HG03565 (cell line): ENCODE results near the gene ARSG.

Experiments used
- ATAC-seq: cut with Tn5 transposase; IDR thresholded peaks from one replicate; pipeline ENCODE4 v1.9.1; 2021; ENCODE audit warnings: mild to moderate bottlenecking, moderate library complexity; ENCODE audit not compliant: unreplicated experiment

Gene ARSG

DNA sequence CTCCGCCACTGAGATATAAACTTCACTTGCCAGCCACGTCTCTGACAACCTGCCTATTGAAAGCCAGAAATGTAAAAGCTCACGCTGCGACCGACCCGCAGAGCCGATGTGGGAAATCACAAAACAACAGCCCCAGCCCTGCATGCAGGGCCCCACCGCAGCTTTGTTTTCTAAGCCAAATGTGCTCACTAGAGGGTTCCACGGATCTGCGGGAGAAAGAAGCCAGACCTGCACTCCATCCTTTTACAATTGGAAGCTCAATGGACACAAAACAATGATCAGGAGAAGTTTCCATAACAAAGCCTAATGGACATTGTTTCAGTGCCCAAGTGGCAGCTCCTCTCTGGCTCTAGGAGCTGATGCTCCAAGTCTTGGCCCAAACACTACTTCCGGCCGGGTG is 132.9 kb downstream of the ARSG start:
- ATAC-seq, result no peak

DNA sequence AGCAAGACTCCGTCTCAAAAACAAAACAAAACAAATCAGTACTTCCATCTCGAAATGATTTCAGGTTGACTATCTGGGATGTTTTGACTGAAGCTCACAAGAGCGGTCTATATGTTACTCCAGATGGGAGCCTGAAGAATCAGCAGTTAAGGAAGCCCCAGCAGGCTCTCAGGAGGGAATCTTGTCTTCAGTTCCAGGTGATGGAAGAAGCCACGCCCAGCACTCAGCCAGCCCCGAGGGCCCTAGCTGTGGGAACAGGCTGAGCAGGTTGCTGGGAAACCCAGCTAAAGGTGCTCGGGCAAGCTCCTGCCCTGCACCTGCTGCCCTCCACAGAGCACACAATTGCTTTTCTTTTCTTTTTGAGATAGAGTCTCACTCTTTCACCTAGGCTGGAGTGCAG is 133.6 kb downstream of the ARSG start:
- ATAC-seq, result no peak

DNA sequence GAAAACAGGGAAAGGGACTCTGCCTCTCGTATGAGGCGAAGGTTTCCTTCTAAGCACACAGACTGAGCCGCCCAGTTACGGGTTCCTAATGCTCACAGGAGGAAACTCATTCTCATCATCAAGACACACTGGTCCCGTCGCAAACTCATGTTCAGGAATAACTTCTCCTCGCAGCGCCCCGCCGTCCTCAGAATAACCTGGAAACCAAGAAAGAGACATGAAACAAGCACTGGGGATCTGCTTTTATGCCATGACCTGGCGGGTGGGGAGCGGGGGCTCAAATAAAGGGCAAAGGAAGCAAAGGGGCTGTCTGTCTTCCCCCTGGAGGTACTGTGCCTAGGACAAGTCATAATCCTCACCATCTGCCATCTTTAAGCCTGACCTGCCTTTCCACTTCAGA is 134.7 kb downstream of the ARSG start:
- ATAC-seq, result no peak

DNA sequence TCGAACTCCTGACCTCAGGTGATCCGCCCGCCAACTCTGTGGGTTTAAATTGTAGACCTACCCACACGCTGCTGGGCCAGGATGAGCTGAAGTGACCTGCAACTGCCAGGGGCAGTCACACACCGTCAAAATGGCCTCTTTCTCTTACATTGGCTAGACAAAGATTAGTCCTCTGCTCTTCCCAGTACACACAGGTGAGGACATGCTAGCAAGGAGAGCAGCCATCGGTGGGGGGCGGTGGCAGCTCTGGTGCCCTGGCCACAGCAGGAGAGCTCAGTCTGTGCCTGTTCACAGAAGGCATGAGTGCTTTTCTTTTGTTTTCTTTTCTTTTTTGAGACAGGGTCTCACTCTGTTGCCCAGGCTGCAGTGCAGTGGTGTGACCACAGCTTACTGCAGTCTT is 136.3 kb downstream of the ARSG start:
- ATAC-seq, result no peak

DNA sequence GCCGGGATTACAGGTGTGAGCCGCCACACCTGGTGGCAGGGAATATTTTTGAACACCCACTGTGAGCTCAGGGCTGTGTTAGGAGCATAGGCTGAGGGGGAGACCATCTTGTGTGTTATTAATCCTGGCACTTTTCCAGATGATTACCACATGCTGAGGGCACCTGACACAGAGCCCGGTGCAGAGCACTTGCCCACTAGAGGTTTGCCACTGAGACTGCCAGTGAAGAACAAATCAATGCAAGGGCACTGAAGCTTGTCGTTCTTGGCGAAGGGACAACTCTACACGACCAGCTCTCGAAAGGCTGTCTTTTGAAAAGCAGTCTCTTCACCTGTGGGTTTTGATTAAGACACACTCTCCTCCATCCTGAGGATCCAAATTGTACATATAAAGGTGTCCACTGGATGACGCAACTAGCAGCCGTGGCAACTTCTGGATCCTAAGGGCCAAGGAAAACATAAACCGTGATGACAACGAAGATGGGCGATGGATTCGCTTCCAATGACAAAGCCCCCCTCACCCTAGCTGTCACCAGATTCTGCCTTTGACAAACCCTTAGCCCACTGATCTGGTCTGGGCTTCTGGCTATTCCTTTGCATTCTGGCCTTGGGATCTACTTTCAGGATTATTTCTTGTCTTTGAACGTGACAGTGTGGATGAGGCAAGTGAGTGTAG is 137.3 kb downstream of the ARSG start:
- no peak for ATAC-seq

DNA sequence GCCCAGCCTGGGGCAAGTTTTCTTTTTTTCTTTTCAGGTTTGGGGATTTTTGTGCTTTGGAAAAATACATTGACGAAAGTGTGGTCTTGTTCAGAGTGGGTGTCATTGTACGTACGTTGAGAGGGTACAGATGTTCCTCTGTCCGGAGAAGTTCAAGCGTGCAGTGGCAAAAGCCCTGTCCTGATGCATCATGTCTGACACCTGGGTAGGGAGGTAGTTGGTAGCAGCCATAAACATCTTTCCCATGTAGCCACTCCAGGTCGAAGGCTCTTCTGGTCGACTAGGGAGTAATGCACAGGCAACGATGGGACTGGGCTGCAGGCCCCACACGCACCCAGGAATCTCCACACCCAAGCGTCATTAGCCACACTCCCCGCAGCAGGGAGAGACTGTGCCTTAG is 138.6 kb downstream of the ARSG start:
- no peak for ATAC-seq

DNA sequence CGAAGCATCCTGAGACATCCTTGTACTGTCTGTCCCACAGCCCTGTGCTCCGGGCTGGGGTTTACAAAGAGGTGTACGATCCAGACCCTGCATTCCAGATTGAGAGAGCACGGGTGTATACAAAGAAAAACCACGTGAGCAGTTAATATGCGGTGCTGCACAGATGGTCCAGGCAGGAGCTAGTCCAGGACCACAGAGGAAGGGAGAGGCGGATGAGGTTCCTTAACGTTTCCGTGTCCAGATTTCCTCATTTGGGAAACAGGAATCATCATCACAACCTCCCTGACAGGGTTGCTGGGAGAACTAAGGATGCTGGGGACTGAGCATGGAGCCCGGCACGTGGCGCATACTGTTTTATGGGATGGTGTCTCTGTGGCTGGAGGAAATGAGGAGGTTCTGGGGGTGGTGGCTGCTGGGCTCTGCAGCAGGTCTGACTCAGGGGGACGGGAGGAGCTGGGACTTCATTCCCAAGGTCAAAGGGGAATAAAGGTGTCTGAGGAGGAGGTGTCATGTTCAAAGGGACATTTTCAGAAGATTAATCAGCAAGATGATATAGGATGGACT is 139.8 kb downstream of the ARSG start:
- ATAC-seq, result no peak

DNA sequence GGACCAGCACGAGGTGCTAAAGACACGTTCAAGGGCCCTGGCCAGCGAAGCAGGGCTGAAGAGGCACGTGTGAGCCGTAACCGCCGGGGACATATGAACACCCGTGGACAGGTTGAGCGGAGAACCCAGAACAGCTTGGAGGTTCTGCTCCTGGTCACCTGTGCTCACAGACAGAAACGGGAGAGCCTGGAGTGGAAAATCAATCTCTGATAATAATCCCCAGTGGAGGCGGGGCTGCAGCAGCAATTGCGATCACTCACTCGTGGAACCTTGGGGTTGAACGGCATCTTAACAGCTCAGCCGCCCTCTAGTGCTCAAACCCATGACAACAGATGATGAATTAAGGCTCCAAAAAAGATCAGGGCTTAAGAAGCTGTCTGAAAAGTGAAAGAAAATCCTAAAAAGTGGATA is 140.4 kb downstream of the ARSG start:
- no peak for ATAC-seq

DNA sequence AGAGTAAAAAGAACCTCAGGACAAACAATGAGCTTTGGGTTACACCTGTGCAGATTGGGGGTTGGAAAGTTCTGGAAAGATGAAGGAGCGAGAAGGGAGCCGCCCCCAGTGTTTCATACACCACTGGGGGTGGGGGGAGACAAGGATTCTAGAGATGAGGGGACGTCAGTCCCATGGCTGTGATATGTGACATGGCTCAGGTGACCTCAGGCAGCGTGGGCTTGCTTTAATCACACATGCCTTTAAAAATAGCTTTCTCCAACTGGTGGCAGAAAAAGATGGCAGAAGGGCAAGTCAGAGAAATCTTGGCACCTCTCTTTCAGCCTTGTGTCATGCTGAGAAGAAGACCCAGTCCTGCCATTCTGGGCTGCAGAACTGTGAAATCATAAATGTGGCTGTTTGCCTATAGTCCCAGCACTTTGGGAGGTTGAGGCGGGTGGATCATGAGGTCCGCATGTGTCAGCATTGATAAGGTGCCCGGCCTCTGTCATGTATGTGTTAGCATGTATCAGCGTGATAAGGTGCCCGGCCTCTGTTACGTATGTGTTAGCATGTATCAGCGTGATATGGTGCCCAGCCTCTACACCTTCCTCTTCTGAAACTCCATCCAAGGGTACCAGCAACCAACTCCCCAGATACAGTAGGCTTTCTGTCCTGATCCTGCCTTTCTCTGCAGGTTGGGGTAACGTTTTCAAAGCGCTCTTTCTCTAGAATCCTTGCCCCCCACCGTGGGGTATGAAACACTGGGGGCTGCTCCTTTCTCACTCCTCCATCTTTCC is 141.0 kb downstream of the ARSG start:
- ATAC-seq, result no peak

DNA sequence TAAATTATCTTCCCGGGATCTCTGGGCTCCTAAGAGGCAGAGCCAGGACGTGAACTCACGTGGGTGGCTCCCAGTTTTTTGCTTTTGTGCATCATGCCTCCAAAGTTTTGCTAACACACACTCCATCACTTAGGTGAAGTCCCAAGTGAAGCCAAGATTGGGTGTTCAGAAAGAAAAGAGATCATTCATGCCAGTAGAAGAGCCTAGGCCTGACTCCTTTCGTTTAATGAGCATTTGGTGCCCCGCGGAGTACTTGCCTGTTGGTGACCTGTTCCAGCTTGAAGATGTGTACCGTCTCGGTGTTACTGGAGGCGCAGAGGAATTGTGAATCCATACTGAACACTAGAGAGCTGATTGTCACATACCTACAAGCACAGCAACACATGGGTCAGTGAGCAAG is 141.9 kb downstream of the ARSG start:
- ATAC-seq, result no peak

DNA sequence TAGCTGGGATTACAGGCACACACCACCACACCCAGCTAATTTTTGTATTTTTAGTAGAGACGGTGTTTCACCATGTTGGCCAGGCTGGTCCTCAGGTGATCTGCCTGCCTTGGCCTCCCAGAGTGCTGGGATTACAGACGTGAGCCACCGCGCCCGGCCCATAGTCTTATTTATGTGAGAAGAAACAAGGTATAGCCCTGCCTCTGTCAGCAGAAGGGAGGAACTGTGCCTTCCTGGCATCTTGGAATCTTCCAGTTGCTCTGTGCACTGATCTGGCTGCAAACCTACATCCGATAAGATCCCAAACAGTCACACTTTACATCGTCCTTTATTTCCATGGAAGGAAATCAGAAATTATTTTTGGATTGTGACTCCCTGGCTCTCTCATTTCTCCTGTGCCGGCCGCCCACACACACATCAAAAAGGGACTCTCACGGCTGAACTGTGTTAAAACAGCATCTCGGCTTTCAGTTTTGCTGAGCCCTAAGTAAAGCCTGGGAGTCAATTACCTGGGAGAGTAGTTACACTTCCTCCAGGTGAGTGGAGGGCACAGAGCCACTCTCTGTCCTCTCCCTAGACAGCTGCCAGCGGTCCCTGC is 142.7 kb downstream of the ARSG start:
- no peak for ATAC-seq

DNA sequence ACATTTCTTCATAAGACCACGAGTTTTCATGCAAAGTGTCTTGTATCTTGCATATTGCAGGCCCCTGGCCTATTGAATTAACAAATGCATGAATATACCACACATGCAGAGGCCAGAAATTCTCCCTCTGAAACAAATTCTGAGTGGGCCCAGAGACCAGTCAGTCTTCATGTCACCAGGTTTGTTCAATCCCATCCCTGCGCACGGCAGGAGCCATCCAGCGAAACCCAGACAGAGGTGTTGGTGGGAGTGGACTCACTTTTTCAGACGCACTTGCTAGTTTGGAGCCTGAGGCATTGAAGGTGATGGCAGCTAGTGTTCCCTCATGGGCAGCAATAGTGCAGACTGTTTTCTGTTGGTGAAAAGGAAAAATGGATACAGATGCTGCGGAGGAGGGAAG is 144.1 kb downstream of the ARSG start:
- ATAC-seq, result no peak

DNA sequence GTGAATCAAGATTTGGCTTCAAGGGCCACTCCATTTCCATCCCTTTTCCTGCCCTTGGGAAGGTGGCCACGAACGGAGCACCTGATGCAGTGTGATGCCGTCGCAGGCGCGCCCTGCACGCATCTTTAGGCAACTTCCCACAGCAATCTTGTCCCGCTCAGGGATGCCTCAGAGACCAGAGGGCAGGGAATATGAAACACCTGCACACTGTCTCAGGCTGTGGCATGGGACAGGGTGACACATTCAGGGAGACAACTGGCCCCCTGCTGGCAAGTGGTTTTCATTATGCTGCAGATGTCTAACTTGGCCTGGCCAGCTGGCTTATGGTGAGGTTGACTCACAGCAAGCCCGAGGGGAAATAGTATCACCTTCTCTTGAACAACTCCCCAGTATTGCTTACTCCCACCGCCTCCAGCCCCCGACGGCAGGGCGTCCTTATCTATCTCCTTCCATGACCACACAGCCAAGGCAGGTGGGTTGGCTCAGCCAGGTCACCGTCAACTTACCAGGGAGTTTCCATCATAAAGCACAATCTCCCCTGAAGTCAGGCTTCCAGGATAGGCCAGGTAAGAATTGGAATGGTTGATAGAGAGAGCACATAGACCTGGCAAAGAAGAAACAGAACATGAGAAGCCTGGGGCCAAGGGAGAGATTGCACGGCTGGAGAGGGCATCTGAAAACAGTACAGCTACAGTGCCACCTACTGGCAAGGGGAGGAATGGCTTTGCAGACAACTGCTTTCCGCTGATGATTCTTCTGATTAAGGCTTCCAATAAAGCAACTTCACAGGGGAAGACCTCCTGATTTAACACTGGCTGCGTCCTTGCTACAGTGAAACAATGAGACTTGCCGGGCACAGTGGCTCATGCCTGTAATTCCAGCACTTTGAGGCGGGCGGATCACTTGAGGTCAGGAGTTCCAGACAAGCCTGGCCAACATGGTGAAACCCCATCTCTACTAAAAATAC is 144.9 kb downstream of the ARSG start:
- no peak for ATAC-seq

DNA sequence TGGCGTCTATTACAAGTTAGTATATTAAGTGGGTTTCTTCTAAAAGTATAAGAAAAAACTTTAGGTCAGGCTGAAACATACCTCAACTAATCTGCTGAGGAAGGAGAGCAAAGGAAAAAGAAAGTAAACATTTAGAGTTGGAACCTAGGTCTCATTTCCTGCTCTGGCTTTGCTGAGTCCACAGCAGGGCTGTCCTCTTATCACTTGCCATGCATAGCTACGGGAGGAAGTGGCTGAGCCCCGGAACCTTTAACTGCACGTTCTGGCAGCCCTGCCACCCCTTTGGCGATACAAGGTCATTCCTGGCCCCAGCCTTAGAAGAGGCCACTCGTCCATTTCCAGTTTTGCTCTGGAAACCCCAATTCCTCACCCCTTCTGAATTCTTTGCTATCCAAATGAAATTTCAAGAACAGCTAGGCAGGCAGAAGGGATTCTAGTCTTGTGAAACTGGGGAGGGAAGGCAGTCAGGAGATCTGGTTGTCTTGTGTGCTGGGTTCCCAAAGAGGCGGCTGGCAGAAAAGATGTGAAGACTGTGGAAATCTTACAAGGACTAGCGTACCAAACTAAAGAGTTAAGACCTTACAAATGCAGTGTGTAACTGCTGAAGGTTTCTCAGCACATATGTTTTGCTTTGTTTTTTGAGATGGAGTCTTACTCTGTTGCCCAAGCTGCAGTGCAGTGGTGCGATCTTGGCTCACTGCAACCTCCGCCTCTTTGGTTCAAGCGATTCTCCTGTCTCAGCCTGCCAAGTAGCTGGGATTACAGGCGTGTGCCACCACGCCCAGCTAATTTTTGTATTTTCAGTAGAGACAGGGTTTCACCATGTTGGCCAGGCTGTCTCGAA is 146.9 kb downstream of the ARSG start:
- ATAC-seq, result peak; percentile 72

DNA sequence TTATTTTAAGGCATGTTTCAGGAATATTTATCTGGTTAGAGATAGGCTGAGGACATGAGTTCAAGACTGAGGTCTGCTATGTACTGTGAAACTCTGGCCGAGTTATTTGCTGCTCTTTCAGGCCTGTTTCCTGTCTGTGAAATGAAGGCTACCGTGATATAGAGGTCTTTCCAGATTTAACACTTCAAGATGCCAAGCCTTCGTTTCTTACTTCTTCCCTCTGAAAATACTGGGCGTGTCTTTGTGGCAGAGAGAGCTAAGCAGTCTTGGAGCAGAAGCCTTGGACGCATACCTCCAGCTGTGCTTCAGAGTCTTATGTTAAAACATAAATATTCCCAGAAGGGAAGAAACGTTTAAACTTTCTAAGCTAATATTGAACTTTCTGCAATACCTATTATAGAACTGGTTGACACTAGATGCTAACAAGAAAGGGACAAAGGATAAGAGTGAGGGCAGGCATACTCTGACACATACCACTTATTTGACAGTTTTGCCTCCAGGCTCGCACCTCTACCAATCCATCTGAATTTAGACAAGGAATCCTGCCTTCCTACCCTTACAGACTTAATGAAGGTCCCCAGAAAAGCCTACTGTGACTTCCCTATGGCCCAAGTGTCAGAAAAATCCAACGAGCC is 148.5 kb downstream of the ARSG start:
- no peak for ATAC-seq

DNA sequence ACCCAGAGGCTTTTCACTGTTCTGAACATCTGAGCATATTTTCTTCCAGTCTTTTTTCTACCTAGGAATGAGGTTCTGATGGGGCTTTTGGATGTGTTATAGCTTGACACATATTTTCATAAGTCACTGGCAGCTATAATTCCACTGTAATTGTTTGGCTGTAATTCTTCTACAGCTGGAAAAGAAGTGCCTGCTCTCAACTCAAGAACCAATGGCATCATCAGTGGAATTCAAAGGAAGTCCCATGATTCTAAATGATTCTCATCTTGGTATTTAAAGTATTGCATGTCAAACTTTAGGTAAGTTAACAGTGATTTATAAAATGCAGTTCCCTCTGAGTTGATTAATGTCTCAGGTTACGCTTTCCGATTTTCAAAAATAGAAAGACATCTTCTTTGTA is 149.2 kb downstream of the ARSG start:
- ATAC-seq, result no peak

DNA sequence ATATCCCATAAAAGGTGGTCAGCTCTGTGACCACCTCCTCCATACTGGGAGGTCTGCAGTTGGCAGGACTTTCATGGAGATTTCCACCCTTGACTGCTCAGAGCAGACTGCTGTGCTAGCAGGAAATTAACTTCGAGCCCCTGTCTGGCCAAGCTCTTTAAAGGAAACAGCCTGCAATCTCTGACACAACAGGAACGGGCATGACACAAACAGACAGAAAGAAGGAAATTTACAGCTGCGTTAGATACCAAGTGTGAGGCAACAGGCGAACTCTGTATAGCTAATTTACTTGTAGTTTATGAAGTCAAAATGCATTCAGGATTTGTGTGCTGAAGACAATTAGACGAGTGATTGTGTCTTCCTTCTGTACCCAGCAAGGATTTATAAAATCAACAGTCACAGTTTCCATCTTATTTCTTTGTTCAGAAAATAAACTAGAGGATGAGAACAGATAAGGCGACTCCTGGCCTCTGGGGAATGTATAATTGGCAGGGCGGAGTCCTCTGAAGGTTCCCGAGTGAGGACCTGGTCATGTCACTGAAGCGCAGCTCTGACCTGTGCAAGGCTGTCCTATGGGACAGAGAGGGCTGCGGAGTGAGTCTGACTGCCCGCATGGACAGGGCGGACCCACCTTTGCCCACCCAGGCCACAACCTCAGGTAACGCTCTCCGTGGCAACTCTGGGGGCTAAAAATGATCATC is 149.9 kb downstream of the ARSG start:
- no peak for ATAC-seq

DNA sequence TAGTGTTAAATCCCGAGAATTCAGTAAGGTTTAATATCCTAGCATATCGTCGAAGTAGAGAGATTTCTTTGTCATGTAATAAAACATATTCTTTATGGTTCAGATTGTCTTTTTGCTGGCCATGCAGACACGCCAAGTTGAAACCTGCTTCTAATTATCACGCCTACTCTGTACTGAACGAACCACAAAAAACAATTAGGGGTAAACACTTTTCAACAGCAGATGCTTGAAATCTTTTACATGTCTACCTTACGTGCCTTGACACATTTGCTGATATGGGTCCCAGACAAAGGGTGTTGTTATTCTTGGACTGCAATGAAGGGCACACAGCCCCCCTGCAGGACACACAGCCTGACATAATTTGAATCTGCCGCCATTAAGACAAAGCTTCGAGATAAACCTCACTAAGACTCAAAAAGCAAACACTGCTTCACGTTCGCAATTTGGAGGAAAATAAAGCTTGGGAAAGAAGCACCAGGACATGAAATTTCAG is 152.7 kb downstream of the ARSG start:
- ATAC-seq, result no peak

DNA sequence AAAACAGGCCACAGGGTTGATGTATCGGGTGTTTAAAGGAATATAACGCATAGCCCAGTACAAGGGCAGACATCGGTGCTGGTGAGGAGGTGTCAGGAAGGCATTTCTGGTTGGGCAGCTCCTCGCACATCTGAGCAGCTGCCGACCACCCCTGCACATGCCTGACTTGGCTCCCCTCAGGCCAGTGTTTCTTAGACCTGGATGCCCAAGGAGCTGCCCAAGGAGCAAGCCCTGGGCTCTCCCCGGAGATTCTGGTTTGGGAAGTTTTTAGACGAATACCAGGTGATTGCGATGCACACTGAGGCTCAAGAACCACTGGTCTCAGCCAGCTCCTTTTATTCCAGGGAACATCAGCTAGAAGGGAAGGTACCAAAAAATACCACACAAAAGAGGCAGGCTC is 154.4 kb downstream of the ARSG start:
- ATAC-seq, result no peak
